ENCODE measurements around the gene GAPDHS. TPM values are rescaled to one million over a fixed set of nuclear protein-coding genes. Genes with fewer than 3 reads are reported as not detected.

The GAPDHS gene
- total and polyA plus RNA-seq, 2 donors (not counting 1 experiment from before 2014, with no cell fraction given), result not detected

- POLR2A ChIA-PET, result no interaction called here
- intact Hi-C loops (cut with micrococcal nuclease), result no loop called here
- H3K9ac ChIP-seq (ENCODE audit: low read length), result no peak overlapping the region
- H3K4me3 ChIP-seq (ENCODE audit: control extremely low read depth in 1 of 5, extremely low read depth in 1 of 5, insufficient read depth in 1 of 5, low read depth in 2 of 5, low read length in 4 of 5), result no peak overlapping the region
- no peaks in the 10 kb centered on the region for H3K79me2 ChIP-seq (ENCODE audit: control insufficient read depth, insufficient read depth, low read length)
- H3K4me1 Mint-ChIP-seq, result peaks cover 27% of the 10 kb centered on the region
- H4K20me1 ChIP-seq (ENCODE audit: control insufficient read depth, insufficient read depth, low read length, poor library complexity, severe bottlenecking), result no peaks in the 10 kb centered on the region
- 94% methylated on average over 23 of the region's 23 CpGs for WGBS (ENCODE audit: insufficient coverage)
- no peak overlapping the region for H3K27ac ChIP-seq (ENCODE audit: low read length in 2 of 2)
- no peak for ATAC-seq (ENCODE audit: low read depth)
- H3K9me3 ChIP-seq (ENCODE audit: control extremely low read depth in 1 of 3, control insufficient read depth in 2 of 3, insufficient read depth in 1 of 3, low read length in 2 of 3), result peaks cover 0 to 14% (median 0%) of the 10 kb centered on the region in 3 donors
- H3K27me3 ChIP-seq (replicated peaks in 1 of 4; ENCODE audit: control extremely low read depth in 1 of 4, control insufficient read depth in 3 of 4, insufficient read depth in 4 of 4, low read length in 3 of 4), result peaks cover 0 to 51% (median 10%) of the 10 kb centered on the region in 4 experiments
- CTCF ChIA-PET, result interaction anchor here (1.0 to 1.7 kb wide), 2 partner anchors 11 to 49 kb away, joined by 3 to 8 read pairs; no protein-coding TSS in a partner anchor
- H3K27me3 Mint-ChIP-seq, result peaks cover 47% of the 10 kb centered on the region
- H3K9me3 Mint-ChIP-seq (ENCODE audit: insufficient read depth), result no peaks in the 10 kb centered on the region
- no peak for DNase-seq
- H3K27ac Mint-ChIP-seq, result peak overlapping the region; percentile 56
- H3K4me2 ChIP-seq (replicated peaks; ENCODE audit: low read depth, low read length, poor library complexity, severe bottlenecking), result no peak overlapping the region
- H3K4me3 Mint-ChIP-seq, result peak overlapping the region; percentile 24
- H3K4me1 ChIP-seq (ENCODE audit: control insufficient read depth in 2 of 2, insufficient read depth in 2 of 2, low read length in 2 of 2), result peaks cover 23 to 24% of the 10 kb centered on the region in 2 donors
- no peak for TF ChIP-seq EZH2 (IDR thresholded peaks at IDR 0.05; ENCODE audit: borderline replicate concordance, insufficient read depth, low read depth, low read length, poor library complexity, severe bottlenecking)
- no peak for TF ChIP-seq CTCF (IDR thresholded peaks at IDR 0.05)
- no peaks in the 10 kb centered on the region for H3K36me3 ChIP-seq (replicated peaks in 1 of 2; ENCODE audit: control extremely low read depth in 1 of 2, control insufficient read depth in 1 of 2, extremely low read depth in 1 of 2, insufficient read depth in 2 of 2, low read length in 1 of 2)
- H2AFZ ChIP-seq (ENCODE audit: insufficient read depth, low read depth, low read length, poor library complexity, severe bottlenecking), result no peak overlapping the region
Measured at GRCh38 chr19:35559781-35560180, 26.5 kb downstream of the GAPDHS start.

- Mint-ChIP-seq H3K9me3 (ENCODE audit: insufficient read depth) (no peaks in the 10 kb centered on the region), H3K27me3 (peaks cover 47% of the 10 kb centered on the region), H3K27ac (no peak overlapping the region), H3K4me1 (peaks cover 27% of the 10 kb centered on the region), H3K4me3 (no peak overlapping the region)
- H3K9me3 ChIP-seq (ENCODE audit: control extremely low read depth in 1 of 3, control insufficient read depth in 2 of 3, insufficient read depth in 1 of 3, low read length in 2 of 3), result peaks cover 0 to 14% (median 0%) of the 10 kb centered on the region in 3 donors
- H3K4me2 ChIP-seq (replicated peaks; ENCODE audit: low read depth, low read length, poor library complexity, severe bottlenecking), result no peak overlapping the region
- WGBS (ENCODE audit: insufficient coverage), result 94% methylated on average over 14 of the region's 18 CpGs
- ChIA-PET CTCF (no interaction called here), POLR2A (no interaction called here)
- no peak overlapping the region for H3K27ac ChIP-seq (ENCODE audit: low read length in 2 of 2)
- peaks cover 23 to 24% of the 10 kb centered on the region in 2 donors for H3K4me1 ChIP-seq (ENCODE audit: control insufficient read depth in 2 of 2, insufficient read depth in 2 of 2, low read length in 2 of 2)
- no peak for ATAC-seq (ENCODE audit: low read depth)
- H4K20me1 ChIP-seq (ENCODE audit: control insufficient read depth, insufficient read depth, low read length, poor library complexity, severe bottlenecking), result no peaks in the 10 kb centered on the region
- H3K27me3 ChIP-seq (replicated peaks in 1 of 4; ENCODE audit: control extremely low read depth in 1 of 4, control insufficient read depth in 3 of 4, insufficient read depth in 4 of 4, low read length in 3 of 4), result peaks cover 0 to 51% (median 10%) of the 10 kb centered on the region in 4 experiments
- H3K4me3 ChIP-seq (ENCODE audit: control extremely low read depth in 1 of 5, extremely low read depth in 1 of 5, insufficient read depth in 1 of 5, low read depth in 2 of 5, low read length in 4 of 5), result no peak overlapping the region
- intact Hi-C loops (cut with micrococcal nuclease), result no loop called here
- no peak overlapping the region for H3K9ac ChIP-seq (ENCODE audit: low read length)
- no peaks in the 10 kb centered on the region for H3K79me2 ChIP-seq (ENCODE audit: control insufficient read depth, insufficient read depth, low read length)
- H3K36me3 ChIP-seq (replicated peaks in 1 of 2; ENCODE audit: control extremely low read depth in 1 of 2, control insufficient read depth in 1 of 2, extremely low read depth in 1 of 2, insufficient read depth in 2 of 2, low read length in 1 of 2), result no peaks in the 10 kb centered on the region
- TF ChIP-seq CTCF (IDR thresholded peaks at IDR 0.05), result no peak
- TF ChIP-seq EZH2 (IDR thresholded peaks at IDR 0.05; ENCODE audit: borderline replicate concordance, insufficient read depth, low read depth, low read length, poor library complexity, severe bottlenecking), result no peak
- no peak overlapping the region for H2AFZ ChIP-seq (ENCODE audit: insufficient read depth, low read depth, low read length, poor library complexity, severe bottlenecking)
- no peak for DNase-seq
Measured at GRCh38 chr19:35560271-35560670, 27.0 kb downstream of the GAPDHS start.

Measured in B cell (primary cell).